K562 (cell line): ENCODE results near the gene RNF2. TPM values are rescaled to one million over a fixed set of nuclear protein-coding genes. Genes with fewer than 3 reads are reported as not detected.

ENCODE experiments used
- ATAC-seq: fragments of 200-7000 bp; cut with Tn5 transposase; 3 replicates; pipeline ENCODE4 v1.9.1; 2020; ENCODE audit warnings: moderate library complexity
- BruUV-seq: library from RNA; stranded (reverse); fragments of 400-500 nt; replicated peaks from 2 replicates; lab custom pipeline; 2021; lab: Mats Ljungman, UMichigan
- CTCF ChIA-PET: fragments of 300-600 bp; formaldehyde crosslinking; extraction: SDS; loops from one replicate; lab custom pipeline; 2021; ENCODE audit warnings: low intra/inter-chr PET ratio; lab: Yijun Ruan, JAX
- POLR2A ChIA-PET: fragments of 300-600, 350-650 bp; sonication (Branson Sonifier 250); formaldehyde crosslinking; extraction: SDS; loops from one replicate; lab custom pipeline; 2021; ENCODE audit warnings: antibody characterized with exemption, inconsistent platforms; lab: Yijun Ruan, JAX
- DNase-seq, 4 experiments: peaks; one replicate each; pipeline versions ENCODE4 v3.0.0 to v3.0.0-alpha.2; 2011 to 2018; ENCODE audit warnings: low spot score in 3 of 4, mixed read lengths in 3 of 4; ENCODE audit errors: extremely low read depth in 1 of 4
- FAIRE-seq: peaks from 2 replicates; lab custom pipeline; 2011; peaks lifted over from hg19 to GRCh38; lab: Jason Lieb, UNC
- H2AFZ ChIP-seq: 2 replicates; pipeline ENCODE4 v1.6.0; 2011; ENCODE audit warnings: low read depth, low read length, control low read depth, inconsistent platforms
- H3K27ac ChIP-seq: fragments of 200-600 bp; 3 replicates; pipeline ENCODE4 v1.8.0; 2011; ENCODE audit warnings: low read depth, mild to moderate bottlenecking, control low read depth, inconsistent platforms, low read length, moderate library complexity, mixed read lengths; ENCODE audit errors: extremely low read depth
- H3K27me3 ChIP-seq, 2 experiments: fragments of 300-600 bp in 1 of 2; 2 replicates in 1 of 2; 3 replicates in 1 of 2; pipeline versions ENCODE4 v1.6.0 to v1.8.0; 2011; ENCODE audit warnings: inconsistent platforms in 2 of 2, low read length in 2 of 2, mild to moderate bottlenecking in 1 of 2, mixed read lengths in 1 of 2, moderate library complexity in 1 of 2; ENCODE audit not compliant: control insufficient read depth in 2 of 2, insufficient read depth in 2 of 2
- H3K36me3 ChIP-seq: fragments of 300-600 bp; 3 replicates; pipeline ENCODE4 v1.8.0; 2011; ENCODE audit warnings: mild to moderate bottlenecking, low read length, inconsistent platforms; ENCODE audit not compliant: control insufficient read depth, insufficient read depth
- H3K4me1 ChIP-seq, 2 experiments: fragments of 200-600 bp in 1 of 2; replicated peaks in 1 of 2; 2 replicates in 1 of 2; 3 replicates in 1 of 2; pipeline versions ENCODE4 v1.5.1 to v1.8.0; 2011; ENCODE audit warnings: inconsistent platforms in 2 of 2, low read length in 2 of 2, mild to moderate bottlenecking in 1 of 2, mixed read lengths in 1 of 2, moderate library complexity in 1 of 2; ENCODE audit not compliant: control insufficient read depth in 2 of 2, insufficient read depth in 2 of 2
- H3K4me2 ChIP-seq: 2 replicates; pipeline ENCODE4 v1.6.1; 2011; ENCODE audit warnings: low read length, control low read depth, inconsistent platforms, mixed read lengths; ENCODE audit not compliant: insufficient read depth
- H3K4me3 ChIP-seq: fragments of 200-600 bp; sonication (generic), shearing (Covaris generic); 2 replicates; pipeline ENCODE4 v1.5.1; 2016; ENCODE audit warnings: control low read depth, inconsistent platforms
- H3K79me2 ChIP-seq: fragments of 200-600 bp; 3 replicates; pipeline ENCODE4 v1.8.0; 2011; ENCODE audit warnings: low read length, inconsistent platforms; ENCODE audit not compliant: control insufficient read depth, insufficient read depth
- H3K9ac ChIP-seq, 2 experiments: 2 replicates each; pipeline versions ENCODE4 v1.6.0 to v1.6.1; 2011; ENCODE audit warnings: low read depth in 2 of 2, low read length in 2 of 2, control low read depth in 1 of 2, inconsistent platforms in 1 of 2, mild to moderate bottlenecking in 1 of 2, mixed read lengths in 1 of 2; ENCODE audit not compliant: insufficient read depth in 1 of 2
- H3K9me1 ChIP-seq: one replicate; pipeline ENCODE4 v1.6.0; 2011; ENCODE audit warnings: inconsistent platforms, mild to moderate bottlenecking, low read length, moderate library complexity; ENCODE audit not compliant: control insufficient read depth, insufficient read depth
- H3K9me3 ChIP-seq: replicated peaks from 2 replicates; pipeline ENCODE4 v1.5.1; 2011; ENCODE audit warnings: low read depth, low read length, inconsistent platforms; ENCODE audit not compliant: control insufficient read depth, insufficient read depth
- H4K20me1 ChIP-seq: replicated peaks from 2 replicates; pipeline ENCODE4 v1.6.1; 2011; ENCODE audit warnings: low read length, inconsistent platforms, mixed read lengths; ENCODE audit not compliant: control insufficient read depth, insufficient read depth
- ADNP ChIP-seq: fragments of 200-800 bp; sonication (Bioruptor generic); IDR thresholded peaks from 2 replicates; pipeline ENCODE4 v1.6.1; 2016; ENCODE audit warnings: missing genetic modification characterization, missing compliant biosample characterization
- EP400 ChIP-seq: fragments of 450-650 bp; IDR thresholded peaks from 2 replicates; pipeline ENCODE4 v1.6.1; 2017; ENCODE audit warnings: antibody characterized with exemption, mild to moderate bottlenecking, moderate library complexity
- FOXA1 ChIP-seq: fragments of 450-650 bp; IDR thresholded peaks from 2 replicates; pipeline ENCODE4 v1.6.1; 2016; ENCODE audit warnings: mild to moderate bottlenecking, borderline replicate concordance
- NCOA4 ChIP-seq: fragments of 450-650 bp; IDR thresholded peaks from 2 replicates; pipeline ENCODE4 v1.6.1; 2018; ENCODE audit warnings: mild to moderate bottlenecking; ENCODE audit not compliant: partially characterized antibody
- SMAD1 ChIP-seq: fragments of 150-350 bp; IDR thresholded peaks from 2 replicates; pipeline ENCODE4 v1.6.1; 2014; ENCODE audit warnings: low read length, low read depth; ENCODE audit not compliant: partially characterized antibody
- TCF7L2 ChIP-seq: fragments of 150-350 bp; IDR thresholded peaks from 2 replicates; pipeline ENCODE4 v1.6.1; 2016; ENCODE audit warnings: low read depth, mild to moderate bottlenecking, low read length, moderate library complexity
- ZNF140 ChIP-seq: fragments of 250-450 bp; sonication (Bioruptor Pico); IDR thresholded peaks from 2 replicates; pipeline ENCODE4 v1.8.0; 2021; ENCODE audit warnings: moderate library complexity, mild to moderate bottlenecking, inconsistent platforms
- ZNF197 ChIP-seq: fragments of 200-800 bp; sonication (Bioruptor generic); IDR thresholded peaks from 2 replicates; pipeline ENCODE4 v1.6.1; 2016; ENCODE audit warnings: low read depth, missing genetic modification characterization, missing compliant biosample characterization
- ZNF644 ChIP-seq: fragments of 200-800 bp; sonication (Bioruptor generic); IDR thresholded peaks from 2 replicates; pipeline ENCODE4 v1.6.1; 2016; ENCODE audit warnings: low read depth, missing genetic modification characterization, missing compliant biosample characterization
- WGBS: fragments of 100-300 bp; shearing (Covaris generic); methylation state at CpG from one replicate; pipeline ENCODE4 v1.1.6; 2016; ENCODE audit warnings: low coverage, mixed read lengths; ENCODE audit not compliant: insufficient coverage; ENCODE audit errors: missing lambda C conversion rate; 5-methylcytosine and 5-hydroxymethylcytosine counted together
- in situ Hi-C: fragments of 300-500 bp; cut with MboI; formaldehyde crosslinking; loops from 4 replicates; pipeline ENCODE4 v1.15.0; 2018; ENCODE audit warnings: inconsistent platforms, mixed read lengths
- intact Hi-C: fragments of 100-400 bp; cut with micrococcal nuclease; formaldehyde crosslinking; loops from 2 replicates; pipeline ENCODE4 v1.14.2; 2022
- polyA plus RNA-seq, 8 experiments: library from polyadenylated mRNA; depleted of rRNA in 4 of 8; stranded (reverse) in 5 of 8; unstranded in 3 of 8; fragments of >200 nt; fragmentation: Nextera tagmentation in 2 of 8; fragmentation: Illumina TruSeq in 1 of 8; extraction: Ambion mirVana in 2 of 8; extraction: Trizol in 1 of 8; gene quantifications; 2 replicates each; pipeline versions ENCODE4 v1.2.1 to v1.2.3, GENCODE V29; 2011 to 2014; ENCODE audit warnings: inconsistent platforms in 1 of 8, missing spikeins in 1 of 8
- total RNA-seq, 7 experiments: library from RNA; depleted of rRNA in 6 of 7; stranded (reverse); fragments of >200 nt in 6 of 7; fragmentation: Illumina TruSeq in 2 of 7; extraction: Trizol in 2 of 7; gene quantifications; 2 replicates each; pipeline versions ENCODE4 v1.2.1 to v1.2.3, GENCODE V29; 2011 to 2021; ENCODE audit warnings: low replicate concordance in 1 of 7
- TF ChIP-seq, protein P1 (sequence below): sonication (generic); formaldehyde crosslinking; IDR thresholded peaks from 2 replicates; pipeline ENCODE4 v1.8.0; 2023; ENCODE audit warnings: mild to moderate bottlenecking, missing genetic modification reagents
- TF ChIP-seq, protein P2 (sequence below): IDR thresholded peaks from 3 replicates; pipeline ENCODE4 v1.6.1; 2011; ENCODE audit warnings: borderline replicate concordance, mild to moderate bottlenecking; ENCODE audit not compliant: insufficient read length, insufficient read depth

Gene RNF2
- total and polyA plus RNA-seq, 9 of the 15 experiments (the other 6 are each of a cell fraction or from before 2014, with no cell fraction given), result 7.1 to 66.5 (median 32.9) TPM

DNA sequence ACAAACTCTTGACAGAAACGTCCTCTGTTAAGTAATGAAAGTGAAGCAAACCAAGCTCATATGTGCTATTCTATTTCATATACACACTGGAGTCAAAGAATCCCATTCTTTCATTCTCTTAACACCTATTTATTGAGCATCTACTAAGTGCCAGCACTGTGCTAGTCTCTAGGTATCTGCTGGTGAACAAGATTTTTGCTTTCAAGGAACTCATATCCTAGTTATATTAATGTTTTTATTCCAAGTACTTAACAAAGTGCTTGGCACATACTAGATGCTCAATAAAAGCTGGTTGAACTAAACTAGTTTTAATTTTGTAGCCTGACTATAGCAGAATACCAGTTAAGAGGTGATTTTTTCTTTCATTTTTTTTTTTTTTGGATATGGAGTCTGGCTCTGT lies 3.6 kb upstream of the RNF2 start (continued):
- TF ChIP-seq, protein P1, sequence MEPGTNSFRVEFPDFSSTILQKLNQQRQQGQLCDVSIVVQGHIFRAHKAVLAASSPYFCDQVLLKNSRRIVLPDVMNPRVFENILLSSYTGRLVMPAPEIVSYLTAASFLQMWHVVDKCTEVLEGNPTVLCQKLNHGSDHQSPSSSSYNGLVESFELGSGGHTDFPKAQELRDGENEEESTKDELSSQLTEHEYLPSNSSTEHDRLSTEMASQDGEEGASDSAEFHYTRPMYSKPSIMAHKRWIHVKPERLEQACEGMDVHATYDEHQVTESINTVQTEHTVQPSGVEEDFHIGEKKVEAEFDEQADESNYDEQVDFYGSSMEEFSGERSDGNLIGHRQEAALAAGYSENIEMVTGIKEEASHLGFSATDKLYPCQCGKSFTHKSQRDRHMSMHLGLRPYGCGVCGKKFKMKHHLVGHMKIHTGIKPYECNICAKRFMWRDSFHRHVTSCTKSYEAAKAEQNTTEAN, result no peak
- TF ChIP-seq EP400 (no peak), TCF7L2 (no peak), FOXA1 (no peak), ZNF644 (tag) (no peak), SMAD1 (no peak)
- TF ChIP-seq, protein P2, sequence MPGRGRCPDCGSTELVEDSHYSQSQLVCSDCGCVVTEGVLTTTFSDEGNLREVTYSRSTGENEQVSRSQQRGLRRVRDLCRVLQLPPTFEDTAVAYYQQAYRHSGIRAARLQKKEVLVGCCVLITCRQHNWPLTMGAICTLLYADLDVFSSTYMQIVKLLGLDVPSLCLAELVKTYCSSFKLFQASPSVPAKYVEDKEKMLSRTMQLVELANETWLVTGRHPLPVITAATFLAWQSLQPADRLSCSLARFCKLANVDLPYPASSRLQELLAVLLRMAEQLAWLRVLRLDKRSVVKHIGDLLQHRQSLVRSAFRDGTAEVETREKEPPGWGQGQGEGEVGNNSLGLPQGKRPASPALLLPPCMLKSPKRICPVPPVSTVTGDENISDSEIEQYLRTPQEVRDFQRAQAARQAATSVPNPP, result no peak

DNA sequence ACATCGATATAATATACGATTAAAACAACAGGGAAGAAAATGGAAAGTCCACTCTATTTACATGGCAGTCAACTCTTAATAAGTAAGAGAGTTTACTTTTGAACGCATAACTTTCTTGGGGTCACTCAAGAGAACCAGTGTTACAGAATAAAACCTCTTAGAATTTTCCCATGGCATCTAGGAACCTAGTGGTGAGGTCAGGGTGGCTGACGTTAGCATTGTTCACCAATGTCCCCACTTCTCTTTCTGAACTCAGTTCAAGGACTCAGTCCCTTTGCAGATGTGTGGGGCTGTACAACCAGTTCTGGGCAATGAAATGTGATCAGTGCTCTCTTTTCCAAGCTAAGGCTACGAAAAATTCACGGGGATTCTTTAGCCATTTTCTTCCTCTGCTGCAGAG lies 2.6 kb upstream of the RNF2 start:
- BruUV-seq, result no TSS peak
- TF ChIP-seq ZNF140, result no peak
- TF ChIP-seq ADNP (tag), result no peak
- no peak for TF ChIP-seq ZNF197
- TF ChIP-seq NCOA4, result no peak

More for the DNA sequence above, 2.6 kb upstream of the RNF2 start:
- H3K4me1 ChIP-seq, result peaks cover 17 to 21% of the 10 kb centered on the region in 2 experiments
- H3K9me1 ChIP-seq, result no peaks in the 10 kb centered on the region
- no peak overlapping the region for H3K9ac ChIP-seq
- no peaks in the 10 kb centered on the region for H3K36me3 ChIP-seq
- no peak overlapping the region for H3K27ac ChIP-seq
- H3K79me2 ChIP-seq, result peaks cover 21% of the 10 kb centered on the region
- no peak for ATAC-seq
- ChIA-PET CTCF (no interaction called here), POLR2A (interaction anchor here (1.0 to 1.5 kb wide), 2 partner anchors 12 to 26 kb away, joined by 3 to 5 read pairs; no protein-coding TSS in a partner anchor)
- H3K27me3 ChIP-seq, result no peaks in the 10 kb centered on the region
- 53% methylated on average over 6 of the region's 6 CpGs for WGBS
- H3K4me3 ChIP-seq, result no peak overlapping the region
- H4K20me1 ChIP-seq, result 0 out of 2 replicates have a peak, but pooled peaks cover 3% of the 10 kb centered on the region
- no peaks in the 10 kb centered on the region for H3K9me3 ChIP-seq
- H3K4me2 ChIP-seq, result no peak overlapping the region
- in situ Hi-C loops, result no loop called here
- intact Hi-C loops, result loop anchor here (10.0 kb wide), 1 partner anchor 272 kb away; the partner anchor contains the start of gene IVNS1ABP
- no peak for FAIRE-seq
- peak overlapping the region; percentile 46 for H2AFZ ChIP-seq
- DNase-seq, result no peak
